WTC11 (cell line): ENCODE results near the gene CPNE7.

Experiments
- CTCF ChIP-seq: fragments of 200-600 bp; IDR thresholded peaks from 2 replicates; pipeline ENCODE4 v1.8.0; 2022; ENCODE audit warnings: antibody characterized with exemption
- GABPB1 ChIP-seq: sonication (generic); formaldehyde crosslinking; IDR thresholded peaks from 2 replicates; pipeline ENCODE4 v1.8.1; 2023; ENCODE audit warnings: mild to moderate bottlenecking, missing genetic modification reagents
- HMGXB4 ChIP-seq: sonication (generic); formaldehyde crosslinking; IDR thresholded peaks from 2 replicates; pipeline ENCODE4 v1.8.1; 2023; ENCODE audit warnings: mild to moderate bottlenecking, moderate library complexity, missing genetic modification reagents
- JUN ChIP-seq: sonication (generic); formaldehyde crosslinking; IDR thresholded peaks from 2 replicates; pipeline ENCODE4 v1.8.0; 2023; ENCODE audit warnings: mild to moderate bottlenecking, missing genetic modification reagents
- ZNF671 ChIP-seq: fragments of 250-450 bp; sonication (Bioruptor Pico); IDR thresholded peaks from 2 replicates; pipeline ENCODE4 v1.8.0; 2021; ENCODE audit warnings: mild to moderate bottlenecking

- no peak for TF ChIP-seq CTCF
- TF ChIP-seq ZNF671 = no peak
- TF ChIP-seq HMGXB4 (CRISPR knock-in tag) = no peak
- no peak for TF ChIP-seq GABPB1 (CRISPR knock-in tag)
- TF ChIP-seq JUN (CRISPR knock-in tag) = no peak
These were observed 57.6 kb downstream of the CPNE7 start for GRCh38 chr16:89633064-89633631.
